ENCODE data around the gene ID3.

ID3 gene

DNA sequence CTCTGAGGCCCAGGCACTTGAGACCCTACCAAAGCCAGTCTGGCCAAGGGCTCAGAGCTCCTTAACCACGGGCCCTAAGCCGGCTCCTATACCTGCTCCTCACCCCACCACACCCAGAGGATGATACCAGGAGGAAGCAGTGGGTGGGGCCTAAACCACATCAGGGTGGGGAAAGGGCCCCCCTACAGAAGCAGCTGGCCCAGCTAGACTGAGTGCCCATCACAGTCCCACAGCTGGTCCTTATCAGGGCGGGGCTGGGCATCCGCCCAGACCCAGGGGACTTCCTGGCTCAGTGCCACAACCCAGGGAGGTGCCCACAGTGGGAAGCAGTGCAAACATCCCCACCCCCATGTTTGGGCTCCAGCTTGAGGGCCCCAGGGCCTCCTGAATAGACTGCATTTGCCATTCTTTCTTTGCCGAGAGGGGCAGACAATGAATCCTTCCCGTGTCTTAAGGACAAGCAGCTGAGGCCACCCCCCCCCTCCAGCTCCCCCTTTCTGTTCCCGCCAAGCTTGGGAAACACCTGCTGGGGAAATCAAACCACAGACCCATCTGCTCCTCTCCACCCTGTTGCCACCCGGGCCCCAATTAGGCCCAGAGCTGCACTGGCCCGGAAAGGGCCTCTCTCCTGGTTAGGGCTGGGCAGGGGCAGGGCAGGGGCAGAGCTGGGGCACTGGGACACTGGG is 34.4 kb downstream of the ID3 start:
- DNase-seq, result no peak

DNA sequence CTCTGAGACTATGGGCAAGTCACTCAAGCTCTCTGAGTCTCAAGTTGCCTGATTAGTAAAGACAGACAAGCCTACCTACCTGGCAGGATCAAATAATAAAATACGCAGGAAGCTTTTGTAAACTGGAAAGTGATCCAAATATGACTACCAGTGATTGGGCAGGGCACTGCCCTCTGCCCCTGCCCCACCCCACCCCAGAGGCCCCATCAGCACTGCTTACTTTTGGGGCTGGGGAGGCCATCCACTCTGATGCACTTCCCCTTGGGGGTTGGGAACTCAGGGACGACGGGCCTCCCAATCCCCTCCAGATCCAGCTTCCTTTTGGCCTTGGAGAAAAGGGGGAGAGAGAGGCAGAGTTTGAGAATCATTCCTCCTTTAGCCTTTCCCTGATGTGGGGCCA is 35.1 kb downstream of the ID3 start:
- no peak for DNase-seq

DNA sequence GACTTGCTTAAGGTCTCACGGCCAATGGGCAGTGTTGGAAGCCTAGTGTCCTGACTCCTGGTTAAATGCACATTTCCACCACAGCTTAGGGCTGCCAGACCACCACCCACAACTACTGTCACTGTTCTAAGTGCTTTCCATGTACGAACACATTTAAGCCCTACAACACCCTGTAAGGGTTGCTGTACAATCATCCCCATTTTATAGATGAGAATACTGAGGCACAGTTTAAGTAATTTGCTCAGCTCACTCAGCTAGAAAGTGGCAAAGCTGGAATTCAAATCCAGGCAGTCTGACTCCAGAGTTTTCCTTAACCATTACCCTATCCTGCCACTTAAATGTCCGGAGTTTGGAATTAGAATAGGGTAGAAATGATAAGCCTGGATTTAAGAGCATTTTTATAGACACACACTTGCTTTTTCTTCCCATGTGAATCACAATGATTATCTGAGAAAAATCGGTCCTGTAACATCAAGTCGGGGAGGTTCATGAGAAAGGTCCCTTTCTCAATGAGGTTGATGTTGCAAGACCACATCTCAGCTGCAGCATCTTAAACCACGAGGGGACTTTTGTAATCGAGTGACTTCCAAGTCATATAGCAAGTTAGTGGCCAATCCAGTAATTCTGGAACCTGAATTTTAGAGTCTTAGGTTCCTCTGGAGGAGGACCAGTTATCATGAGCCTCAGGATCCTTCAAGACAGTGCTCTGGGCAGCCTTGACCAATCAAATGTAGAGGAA is 36.9 kb downstream of the ID3 start:
- no peak for DNase-seq

DNA sequence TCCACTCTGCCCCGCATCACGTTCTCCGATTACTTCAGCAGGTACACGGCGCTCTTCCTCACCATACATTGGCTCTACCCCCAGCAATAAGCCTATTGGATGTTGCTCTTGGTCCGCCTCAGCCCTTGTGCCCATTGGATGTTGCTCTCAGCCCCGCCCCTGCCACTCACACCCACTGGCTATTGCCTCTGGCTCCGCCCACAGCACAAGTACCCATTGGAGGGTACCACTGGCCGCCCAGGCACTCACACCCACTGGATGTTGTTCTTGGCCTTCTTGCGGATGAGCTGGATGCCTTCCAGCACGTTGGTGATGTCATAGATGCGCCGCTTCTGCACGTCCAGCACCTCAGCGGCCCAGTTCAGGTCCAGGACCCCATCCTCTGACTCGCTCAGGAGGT is 37.7 kb downstream of the ID3 start:
- DNase-seq, result no peak

DNA sequence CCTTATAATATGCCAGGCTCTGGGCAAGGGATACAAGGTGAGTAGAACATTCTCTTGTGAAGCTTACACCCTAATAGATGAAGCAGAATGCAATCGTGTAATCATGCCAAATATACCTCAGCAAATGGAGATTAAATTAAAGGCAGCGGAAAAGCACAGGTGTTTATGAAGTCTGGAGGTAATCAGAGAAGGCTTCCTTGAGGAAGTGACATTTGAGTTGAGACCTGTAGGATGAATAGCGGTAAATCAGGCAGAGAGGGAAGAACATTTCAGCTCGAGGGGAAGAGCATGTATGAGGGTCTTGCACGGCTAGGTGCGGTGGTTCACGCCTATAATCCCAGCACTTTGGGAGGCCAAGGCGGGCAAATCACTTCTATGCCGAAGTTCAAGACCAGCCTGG is 41.7 kb downstream of the ID3 start:
- no peak for DNase-seq

DNA sequence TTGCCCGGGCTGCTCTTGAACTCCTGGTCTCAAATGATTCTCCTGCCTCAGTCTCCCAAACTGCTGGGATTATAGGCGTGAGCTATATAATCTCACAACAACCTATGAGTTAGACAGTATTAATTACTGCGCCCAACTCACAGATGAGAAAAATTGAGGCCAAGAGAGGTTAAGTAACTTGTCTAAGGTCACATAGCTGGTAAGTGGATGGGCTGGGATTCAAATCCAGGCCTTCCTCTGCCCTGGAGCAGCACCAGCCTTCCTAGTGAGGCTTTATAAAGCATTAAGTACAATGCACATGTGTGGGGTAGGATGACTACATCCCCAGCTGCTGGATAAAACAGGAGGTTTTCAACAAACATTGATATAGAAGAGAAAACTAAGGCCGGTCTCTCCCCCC is 43.4 kb downstream of the ID3 start:
- no peak for DNase-seq

DNA sequence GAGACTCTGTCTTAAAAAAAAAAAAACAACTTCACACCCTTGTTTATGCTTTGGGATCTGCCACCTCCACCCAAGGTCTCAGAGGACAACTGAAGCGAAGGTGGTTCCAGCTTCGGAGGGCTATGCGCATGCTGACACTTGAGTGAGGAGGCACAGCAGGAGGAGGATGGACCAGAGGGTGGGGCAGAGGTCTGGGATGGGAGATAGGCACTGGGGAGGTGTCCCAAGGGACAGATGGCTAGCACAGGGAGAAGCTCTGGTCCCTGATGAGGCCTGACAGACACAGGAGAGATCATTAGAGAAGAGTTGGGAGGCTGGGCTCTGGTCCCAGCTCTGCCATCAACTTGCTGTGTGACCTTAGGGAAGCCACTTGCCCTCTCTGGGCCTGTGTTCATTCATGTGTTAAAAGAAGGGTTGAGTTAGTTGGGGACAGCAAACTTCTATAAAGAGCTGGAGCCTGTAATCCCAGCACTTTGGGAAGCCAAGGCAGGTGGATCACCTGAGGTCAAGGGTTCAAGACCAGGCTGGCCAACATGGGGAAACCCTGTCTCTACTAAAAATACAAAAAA is 45.1 kb downstream of the ID3 start:
- no peak for DNase-seq

DNA sequence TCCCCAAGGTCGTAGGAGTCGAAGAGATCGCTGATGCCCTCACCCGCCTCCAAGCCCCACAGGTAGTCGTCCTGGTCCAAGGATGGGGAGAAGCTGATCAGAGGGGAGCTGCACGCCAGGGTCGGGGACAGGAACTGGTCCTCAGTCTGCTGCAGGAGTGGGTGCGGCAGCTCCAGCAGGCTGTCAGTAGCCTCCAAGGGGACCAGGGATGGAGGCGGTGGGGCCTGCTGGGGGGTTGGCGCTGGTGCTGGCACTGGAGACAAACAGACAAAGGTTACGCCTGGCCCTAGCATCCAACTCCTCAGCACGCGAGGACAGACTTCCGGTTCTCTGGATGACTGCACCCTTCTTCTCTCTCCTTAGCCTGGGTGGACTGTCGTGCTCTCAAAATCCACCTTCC is 49.4 kb downstream of the ID3 start:
- no peak for DNase-seq
